ENCODE data around the gene JOSD1. TPM values are rescaled to one million over a fixed set of nuclear protein-coding genes. Genes with fewer than 3 reads are reported as not detected.

Gene JOSD1
- total RNA-seq, 2 donors from 2014 or later = 21.2 to 26.7 TPM

GRCh38 chr22:38731703-38732161 lies 31.0 kb upstream of the JOSD1 start:
- H3K4me1 Mint-ChIP-seq = no peaks in the 10 kb centered on the region
- H3K36me3 Mint-ChIP-seq (ENCODE audit: low read depth) = peaks cover 34% of the 10 kb centered on the region
- peaks cover 89% of the 10 kb centered on the region for H3K36me3 ChIP-seq (ENCODE audit: control insufficient read depth, insufficient read depth, low read length)
- TF ChIP-seq, protein P1, sequence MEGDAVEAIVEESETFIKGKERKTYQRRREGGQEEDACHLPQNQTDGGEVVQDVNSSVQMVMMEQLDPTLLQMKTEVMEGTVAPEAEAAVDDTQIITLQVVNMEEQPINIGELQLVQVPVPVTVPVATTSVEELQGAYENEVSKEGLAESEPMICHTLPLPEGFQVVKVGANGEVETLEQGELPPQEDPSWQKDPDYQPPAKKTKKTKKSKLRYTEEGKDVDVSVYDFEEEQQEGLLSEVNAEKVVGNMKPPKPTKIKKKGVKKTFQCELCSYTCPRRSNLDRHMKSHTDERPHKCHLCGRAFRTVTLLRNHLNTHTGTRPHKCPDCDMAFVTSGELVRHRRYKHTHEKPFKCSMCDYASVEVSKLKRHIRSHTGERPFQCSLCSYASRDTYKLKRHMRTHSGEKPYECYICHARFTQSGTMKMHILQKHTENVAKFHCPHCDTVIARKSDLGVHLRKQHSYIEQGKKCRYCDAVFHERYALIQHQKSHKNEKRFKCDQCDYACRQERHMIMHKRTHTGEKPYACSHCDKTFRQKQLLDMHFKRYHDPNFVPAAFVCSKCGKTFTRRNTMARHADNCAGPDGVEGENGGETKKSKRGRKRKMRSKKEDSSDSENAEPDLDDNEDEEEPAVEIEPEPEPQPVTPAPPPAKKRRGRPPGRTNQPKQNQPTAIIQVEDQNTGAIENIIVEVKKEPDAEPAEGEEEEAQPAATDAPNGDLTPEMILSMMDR (conservative IDR thresholded peaks at IDR 0.05) = no peak
- no peak overlapping the region for H3K9ac ChIP-seq (ENCODE audit: extremely low read depth, low read length, poor library complexity, severe bottlenecking)
- H3K4me3 Mint-ChIP-seq = no peak overlapping the region
- H3K27ac Mint-ChIP-seq = no peak overlapping the region
- H3K4me1 ChIP-seq (ENCODE audit: control insufficient read depth, insufficient read depth, low read length) = no peaks in the 10 kb centered on the region
- no peaks in the 10 kb centered on the region for H3K9me3 Mint-ChIP-seq
- no peaks in the 10 kb centered on the region for H3K9me3 ChIP-seq (ENCODE audit: control insufficient read depth, low read length)
- H3K27ac ChIP-seq (ENCODE audit: low read depth, low read length) = no peak overlapping the region
- no peaks in the 10 kb centered on the region for H3K27me3 Mint-ChIP-seq (ENCODE audit: insufficient read depth)
- no peak for DNase-seq
- 92 to 95% methylated on average over 4 to 6 of the region's 6 CpGs for WGBS, 2 experiments (ENCODE audit: insufficient coverage in 1 of 2, insufficient read length in 1 of 2)
- H3K4me3 ChIP-seq (ENCODE audit: low read length) = no peak overlapping the region
- H3K27me3 ChIP-seq (ENCODE audit: control insufficient read depth, insufficient read depth, low read length, poor library complexity, severe bottlenecking) = no peaks in the 10 kb centered on the region

GRCh38 chr22:38730411-38730871 lies 29.7 kb upstream of the JOSD1 start:
- 95 to 100% methylated on average over 3 to 12 of the region's 13 CpGs for WGBS, 2 experiments (ENCODE audit: insufficient coverage in 1 of 2, insufficient read length in 1 of 2)
- TF ChIP-seq, protein P1 (conservative IDR thresholded peaks at IDR 0.05) = no peak
- Mint-ChIP-seq H3K36me3 (ENCODE audit: low read depth) (peaks cover 46% of the 10 kb centered on the region), H3K4me3 (no peak overlapping the region), H3K27me3 (ENCODE audit: insufficient read depth) (no peaks in the 10 kb centered on the region), H3K27ac (no peak overlapping the region), H3K9me3 (no peaks in the 10 kb centered on the region), H3K4me1 (no peaks in the 10 kb centered on the region)
- no peak for DNase-seq
- H3K4me1 ChIP-seq (ENCODE audit: control insufficient read depth, insufficient read depth, low read length) = no peaks in the 10 kb centered on the region
- H3K27ac ChIP-seq (ENCODE audit: low read depth, low read length) = no peak overlapping the region
- H3K9me3 ChIP-seq (ENCODE audit: control insufficient read depth, low read length) = no peaks in the 10 kb centered on the region
- no peak overlapping the region for H3K4me3 ChIP-seq (ENCODE audit: low read length)
- H3K27me3 ChIP-seq (ENCODE audit: control insufficient read depth, insufficient read depth, low read length, poor library complexity, severe bottlenecking) = no peaks in the 10 kb centered on the region
- peaks cover 90% of the 10 kb centered on the region for H3K36me3 ChIP-seq (ENCODE audit: control insufficient read depth, insufficient read depth, low read length)
- H3K9ac ChIP-seq (ENCODE audit: extremely low read depth, low read length, poor library complexity, severe bottlenecking) = no peak overlapping the region

GRCh38 chr22:38729946-38730345 lies 29.2 kb upstream of the JOSD1 start:
- H3K9ac ChIP-seq (ENCODE audit: extremely low read depth, low read length, poor library complexity, severe bottlenecking) = no peak overlapping the region
- H3K36me3 ChIP-seq (ENCODE audit: control insufficient read depth, insufficient read depth, low read length) = peaks cover 90% of the 10 kb centered on the region
- TF ChIP-seq, protein P1 (conservative IDR thresholded peaks at IDR 0.05) = no peak
- H3K9me3 ChIP-seq (ENCODE audit: control insufficient read depth, low read length) = no peaks in the 10 kb centered on the region
- H3K4me1 ChIP-seq (ENCODE audit: control insufficient read depth, insufficient read depth, low read length) = no peaks in the 10 kb centered on the region
- WGBS, 2 experiments (ENCODE audit: insufficient coverage in 1 of 2, insufficient read length in 1 of 2) = 95 to 96% methylated on average over 5 to 6 of the region's 6 CpGs
- no peak overlapping the region for H3K27ac Mint-ChIP-seq
- H3K4me1 Mint-ChIP-seq = no peaks in the 10 kb centered on the region
- no peaks in the 10 kb centered on the region for H3K9me3 Mint-ChIP-seq
- H3K27ac ChIP-seq (ENCODE audit: low read depth, low read length) = no peak overlapping the region
- H3K36me3 Mint-ChIP-seq (ENCODE audit: low read depth) = peaks cover 50% of the 10 kb centered on the region
- H3K27me3 ChIP-seq (ENCODE audit: control insufficient read depth, insufficient read depth, low read length, poor library complexity, severe bottlenecking) = no peaks in the 10 kb centered on the region
- DNase-seq = no peak
- H3K4me3 Mint-ChIP-seq = no peak overlapping the region
- H3K4me3 ChIP-seq (ENCODE audit: low read length) = no peak overlapping the region
- no peaks in the 10 kb centered on the region for H3K27me3 Mint-ChIP-seq (ENCODE audit: insufficient read depth)

All from endodermal cell (in vitro differentiated cells).